Superior temporal gyrus (tissue), 1 donor: ENCODE data around the gene MFAP2.

Experiments used
- DNase-seq: peaks from one replicate; pipeline ENCODE4 v3.0.0-alpha.2; 2016; ENCODE audit errors: extremely low spot score

Gene MFAP2

GRCh38 chr1:16981269-16981849, 939 bp upstream of the MFAP2 start:
- no peak for DNase-seq

DNA sequence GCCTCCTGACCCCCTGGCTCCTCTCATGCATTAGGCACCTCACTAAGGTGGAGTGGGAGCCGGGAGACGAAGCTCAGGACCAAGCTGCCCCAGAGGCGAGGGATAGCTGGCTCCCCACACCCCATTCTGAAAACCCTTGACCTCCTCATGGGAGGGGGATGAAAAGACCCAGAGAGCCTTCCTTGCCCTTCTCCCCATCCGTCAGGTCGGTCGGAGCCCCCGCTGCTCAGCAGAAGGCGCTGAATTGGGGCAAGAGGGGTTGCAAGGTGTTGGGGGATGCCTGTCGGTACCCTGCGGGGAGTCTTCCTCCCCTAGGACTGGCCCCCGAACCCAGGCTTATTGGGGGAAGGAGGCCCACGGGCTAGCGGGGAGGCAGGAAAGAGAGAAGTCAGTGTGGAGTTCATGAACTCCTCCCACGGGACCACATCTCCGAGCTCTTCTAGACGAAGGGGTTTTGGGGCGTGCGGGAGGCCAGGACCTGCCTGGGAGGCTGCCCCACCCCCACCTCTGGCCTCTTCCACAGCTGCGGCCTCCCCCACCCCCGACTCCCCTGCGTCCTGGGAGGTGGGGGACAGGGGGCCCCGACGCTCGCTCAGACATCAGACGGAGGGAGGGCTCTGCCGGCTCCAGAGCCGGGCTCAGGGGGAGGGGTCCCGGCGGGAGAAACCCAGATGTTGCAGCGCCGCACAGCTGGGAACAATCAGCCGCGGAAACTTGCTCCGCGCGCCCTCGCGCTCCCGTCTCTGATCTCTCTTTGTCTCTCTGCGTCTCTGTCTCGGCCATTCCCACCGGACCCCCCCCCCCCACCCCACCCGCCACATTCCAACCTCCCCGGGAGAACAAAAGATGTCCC, 719 bp downstream of the MFAP2 start:
- no peak for DNase-seq

DNA sequence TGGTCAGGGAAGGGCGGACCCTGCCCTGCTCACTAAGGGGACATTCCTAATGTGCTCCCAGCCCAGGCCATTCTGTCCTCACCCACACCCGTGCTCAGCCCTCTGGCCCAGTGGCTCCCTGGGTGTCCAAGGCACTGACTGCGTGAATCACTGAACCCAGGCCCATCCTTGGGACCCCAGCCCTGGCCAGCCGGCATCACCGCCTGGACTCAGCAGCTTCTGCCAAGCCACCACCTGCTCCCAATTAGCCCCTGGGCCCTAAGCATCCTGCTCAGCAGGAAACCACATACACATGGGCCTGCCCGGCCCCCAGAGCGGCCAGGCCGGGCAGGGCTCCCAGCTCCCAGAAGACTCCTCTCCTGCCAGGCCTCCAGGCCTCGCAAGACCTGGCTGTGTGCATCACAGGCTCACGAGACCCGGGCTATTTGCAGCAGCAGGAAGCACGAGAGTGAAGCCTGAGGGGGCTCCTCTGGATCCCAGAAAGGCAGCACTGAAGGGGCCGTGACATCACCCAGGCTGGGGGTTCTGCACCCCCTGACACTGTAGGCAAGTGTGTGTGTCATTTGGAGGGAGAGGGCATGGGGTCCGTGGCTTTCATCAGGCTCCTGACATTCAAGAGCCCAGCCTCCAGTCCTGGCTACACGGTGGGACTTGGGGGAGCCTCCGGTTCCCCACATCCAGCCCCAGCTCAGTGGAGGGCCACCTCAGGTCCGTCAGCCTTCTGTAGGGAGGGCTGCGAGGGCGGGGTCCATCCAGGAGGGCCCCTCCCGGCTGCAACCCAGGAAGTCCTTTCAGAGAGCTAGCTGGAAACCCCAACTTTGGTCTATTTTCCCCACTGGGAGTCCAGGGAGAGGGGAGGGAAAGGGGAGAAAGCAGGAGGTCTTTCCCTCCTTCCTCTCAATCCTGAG, 1.6 kb downstream of the MFAP2 start:
- no peak for DNase-seq

DNA sequence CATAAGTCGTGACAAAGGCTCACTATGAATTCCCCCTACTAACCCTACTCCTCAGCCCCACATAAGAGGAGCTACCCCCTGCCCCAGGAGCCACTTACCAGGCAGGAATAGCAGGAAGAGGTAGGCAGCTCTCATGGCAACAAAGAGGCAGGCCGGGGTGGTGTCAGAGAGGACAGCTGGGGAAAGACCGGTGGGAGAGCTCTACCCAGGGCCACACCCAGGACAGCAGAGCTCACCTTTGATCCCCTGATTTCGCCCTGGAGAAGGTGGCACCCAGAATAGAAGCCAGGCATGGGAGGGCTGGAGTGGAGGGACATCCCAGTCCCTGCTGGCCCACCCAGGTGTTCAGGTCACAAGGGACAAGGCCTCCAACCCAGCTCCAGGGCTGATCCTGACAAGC, 2.3 kb downstream of the MFAP2 start:
- no peak for DNase-seq

- DNase-seq: no peak
Observed at GRCh38 chr1:16977377-16977776, 3.0 kb downstream of the MFAP2 start.

DNA sequence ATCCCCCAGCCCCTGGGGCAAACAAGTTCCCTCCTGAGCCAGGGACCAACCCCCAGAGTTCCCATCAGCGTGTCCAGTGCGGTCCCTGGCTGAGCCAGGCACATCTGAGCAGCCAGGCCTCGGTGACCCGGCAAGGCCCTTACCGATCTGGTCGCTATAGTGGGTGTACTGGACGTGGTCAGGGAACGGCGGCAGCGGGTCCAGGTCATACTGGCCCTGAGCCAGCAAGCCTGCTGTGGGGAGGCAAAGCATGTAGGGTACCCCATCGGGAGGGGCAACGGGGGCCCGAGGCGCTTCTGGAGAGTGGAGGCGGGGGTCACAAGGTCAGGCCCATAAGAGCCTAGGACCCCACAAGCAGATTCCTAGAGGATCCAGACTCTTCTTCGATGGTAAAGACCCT, 3.5 kb downstream of the MFAP2 start:
- DNase-seq: no peak

- DNase-seq: no peak
Observed at GRCh38 chr1:16975838-16976237, 4.6 kb downstream of the MFAP2 start.

DNA sequence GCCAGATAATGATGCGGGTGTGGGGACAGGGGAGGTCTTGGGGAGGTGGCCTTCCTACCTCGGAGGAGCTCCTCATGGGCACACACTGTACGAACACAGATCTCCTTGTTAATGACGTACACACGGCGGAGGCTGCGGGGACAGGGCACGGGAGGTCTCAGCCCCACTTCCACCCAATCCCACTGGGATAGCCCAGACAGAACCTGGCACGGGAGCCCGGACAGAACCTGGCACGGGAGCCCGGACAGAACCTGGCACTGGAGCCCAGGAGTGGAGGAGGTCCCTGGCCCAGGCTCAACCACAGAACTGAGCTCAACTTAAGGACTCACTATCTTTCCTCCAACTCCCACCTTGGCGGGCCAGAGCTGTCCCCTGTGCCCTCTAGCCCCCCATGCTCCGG, 5.2 kb downstream of the MFAP2 start:
- DNase-seq: no peak

GRCh38 chr1:16973215-16973614, 7.2 kb downstream of the MFAP2 start:
- DNase-seq: no peak

DNA sequence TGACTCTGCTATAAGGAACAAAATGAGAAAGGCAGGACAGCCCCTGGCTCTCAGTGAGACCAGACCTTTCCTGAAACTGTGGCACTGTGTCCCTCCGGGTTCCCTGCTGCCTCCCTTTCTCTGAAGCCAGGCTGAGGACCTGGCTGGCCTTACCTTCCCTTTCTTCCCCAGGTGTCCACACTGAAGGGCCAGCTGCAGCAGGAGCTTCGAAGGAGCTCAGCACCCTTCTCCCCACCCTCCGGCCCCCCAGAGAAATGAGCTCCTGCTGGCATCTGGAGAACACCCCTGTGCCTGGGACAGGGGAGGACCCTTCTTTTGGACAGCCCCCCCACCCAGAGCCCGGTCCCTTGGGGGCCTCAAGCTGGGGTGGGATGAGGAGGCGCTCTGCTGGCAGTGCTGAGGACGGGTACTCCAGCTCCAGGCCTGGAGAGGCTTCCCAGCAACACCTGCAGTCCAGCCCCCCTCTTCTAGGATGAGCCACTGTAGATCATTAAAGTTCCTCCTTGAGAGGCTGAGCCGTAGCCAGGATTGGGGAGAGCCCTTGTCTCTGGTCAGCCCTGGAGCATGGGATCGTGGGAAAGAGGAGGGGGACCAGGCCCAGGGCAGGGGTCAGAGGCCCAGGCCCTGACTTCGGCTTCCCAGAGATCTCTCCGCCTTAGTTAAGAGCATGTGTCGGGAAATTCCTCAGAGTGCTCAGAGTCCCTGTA, 8.1 kb downstream of the MFAP2 start:
- DNase-seq: no peak

DNA sequence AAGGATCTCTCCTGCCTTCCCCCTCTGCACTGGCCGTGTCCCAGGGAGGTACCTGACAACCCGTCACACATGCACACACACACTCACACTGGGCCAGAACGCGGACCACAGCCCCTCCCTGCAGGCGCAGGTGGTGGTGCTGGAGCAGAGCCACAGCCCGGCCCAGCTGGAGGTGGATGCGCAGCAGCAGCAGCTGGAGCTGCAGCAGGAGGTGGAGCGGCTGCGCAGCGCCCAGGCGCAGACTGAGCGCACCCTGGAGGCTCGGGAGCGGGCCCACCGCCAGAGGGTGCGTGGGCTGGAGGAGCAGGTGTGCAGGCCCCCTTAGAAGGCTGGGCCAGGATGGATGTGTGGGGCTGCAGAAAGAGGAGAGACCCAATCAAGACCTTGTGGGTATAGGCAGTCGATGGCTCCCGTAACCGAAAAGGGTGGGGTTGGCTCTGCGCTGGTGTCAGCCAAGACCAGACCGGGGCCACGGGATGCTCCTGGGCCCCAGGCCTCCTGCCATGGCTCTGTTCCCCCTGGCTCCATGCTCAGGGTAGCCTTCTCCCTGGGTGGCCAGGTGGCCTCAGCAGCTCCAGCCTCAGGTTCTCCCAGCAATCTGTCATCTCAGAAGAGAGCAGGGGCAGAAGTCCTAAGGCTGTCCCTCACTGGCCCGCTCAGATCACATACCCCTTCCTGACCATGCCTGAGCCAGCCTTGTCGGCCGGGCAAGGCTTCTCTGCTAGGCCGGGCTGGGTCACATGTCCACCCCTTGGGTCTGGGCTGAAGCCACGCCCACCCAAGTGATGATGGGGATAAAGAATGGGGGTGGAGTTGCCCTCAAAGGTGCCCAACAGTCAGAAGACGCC, 8.9 kb downstream of the MFAP2 start:
- no peak for DNase-seq

- no peak for DNase-seq
Observed at GRCh38 chr1:16970132-16970910, 10.1 kb downstream of the MFAP2 start.

- DNase-seq: no peak
Observed at GRCh38 chr1:16969651-16970050, 10.8 kb downstream of the MFAP2 start.

DNA sequence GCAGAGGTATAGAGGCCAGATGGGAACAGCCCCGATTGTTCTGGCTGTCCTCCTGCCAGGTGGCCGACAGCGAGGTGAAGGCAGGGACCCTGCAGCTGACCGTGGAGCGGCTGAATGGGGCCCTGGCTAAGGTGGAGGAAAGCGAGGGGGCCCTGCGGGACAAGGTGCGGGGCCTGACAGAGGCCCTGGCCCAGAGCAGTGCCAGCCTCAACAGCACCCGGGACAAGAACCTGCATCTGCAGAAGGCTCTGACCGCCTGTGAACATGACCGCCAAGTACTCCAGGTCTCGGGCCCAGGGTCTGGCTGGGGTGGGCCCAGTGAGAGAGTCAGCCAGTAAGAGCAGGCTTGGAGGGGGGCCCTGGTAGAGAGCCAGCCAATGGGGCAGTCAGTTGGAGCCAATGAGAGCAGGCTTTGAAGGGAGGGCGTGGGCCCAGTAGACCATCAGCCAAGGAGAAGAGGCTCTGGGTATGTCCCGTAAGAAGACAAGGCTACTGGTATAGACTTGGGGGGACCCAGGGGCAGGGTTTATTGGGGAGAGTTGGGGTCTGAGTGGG, 11.3 kb downstream of the MFAP2 start:
- DNase-seq: no peak

GRCh38 chr1:16968372-16968771, 12.0 kb downstream of the MFAP2 start:
- no peak for DNase-seq

- no peak for DNase-seq
Observed at GRCh38 chr1:16967962-16968361, 12.5 kb downstream of the MFAP2 start.

DNA sequence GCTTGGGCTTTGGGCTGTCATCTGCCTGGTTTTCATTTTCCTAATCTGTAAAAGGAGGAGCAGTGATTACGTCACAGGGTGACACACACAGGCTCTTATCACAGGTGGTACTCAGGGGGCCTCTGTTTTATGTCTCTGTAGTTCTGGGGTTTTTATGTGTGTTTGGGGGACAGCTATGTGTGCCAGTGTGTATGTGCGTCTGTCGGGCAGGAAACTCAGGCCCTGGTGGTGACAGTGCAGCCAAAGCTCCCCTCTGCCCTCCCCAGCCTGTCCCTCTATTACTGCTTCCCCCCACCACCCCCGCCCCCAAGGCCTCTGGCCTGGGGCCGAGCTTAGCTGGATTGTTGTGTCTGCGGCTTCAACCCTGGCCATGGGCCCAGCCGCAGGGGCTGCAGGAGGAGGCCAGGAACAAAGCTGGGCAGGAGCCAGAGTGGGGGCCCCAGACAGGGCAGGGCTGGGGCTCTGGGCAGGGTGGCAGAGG, 13.3 kb downstream of the MFAP2 start:
- DNase-seq: peak; percentile 26

DNA sequence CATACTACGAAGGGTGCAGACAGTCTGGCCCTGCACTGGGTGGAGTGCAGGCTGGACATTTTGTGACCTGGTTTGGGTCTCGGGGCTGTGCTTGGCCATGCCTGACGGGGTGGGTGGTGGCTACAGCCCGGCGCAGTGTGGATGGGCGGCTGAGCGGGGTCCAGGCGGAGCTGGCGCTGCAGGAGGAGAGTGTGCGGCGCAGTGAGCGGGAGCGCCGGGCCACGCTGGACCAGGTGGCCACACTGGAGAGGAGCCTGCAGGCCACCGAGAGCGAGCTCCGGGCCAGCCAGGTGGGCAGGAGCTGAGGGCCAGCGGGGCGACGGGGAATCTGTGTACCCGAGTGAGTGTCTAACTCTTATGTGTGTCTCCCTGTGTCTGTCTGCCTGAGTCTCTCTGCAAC, 14.1 kb downstream of the MFAP2 start:
- DNase-seq: no peak

DNA sequence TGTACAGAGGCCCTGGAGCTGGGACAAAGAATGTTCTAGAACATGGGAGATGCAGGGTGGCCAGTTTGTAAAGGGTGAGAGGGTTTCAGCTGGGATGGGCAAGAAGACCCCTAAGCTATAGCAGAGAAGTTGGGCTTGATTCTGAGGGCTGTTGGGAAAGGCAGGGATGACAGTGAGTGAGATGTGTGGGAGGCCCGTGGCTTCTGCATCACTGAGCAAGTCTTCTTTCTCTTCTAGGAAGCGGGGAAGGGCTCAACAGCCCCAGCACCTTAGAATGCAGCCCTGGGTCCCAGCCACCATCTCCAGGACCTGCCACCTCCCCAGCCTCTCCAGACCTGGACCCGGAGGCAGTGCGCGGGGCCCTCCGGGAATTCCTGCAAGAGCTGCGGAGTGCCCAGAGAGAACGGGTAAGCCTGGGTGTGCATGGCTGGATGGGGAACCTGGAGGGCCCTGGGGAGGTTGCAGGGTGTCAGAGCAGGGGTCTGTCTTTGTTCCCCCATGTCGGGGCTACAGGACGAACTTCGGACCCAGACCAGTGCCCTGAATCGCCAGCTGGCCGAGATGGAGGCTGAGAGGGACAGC, 14.8 kb downstream of the MFAP2 start:
- no peak for DNase-seq
